Smooth muscle cell (in vitro differentiated cells): Measurements from ENCODE around the gene ABHD12. TPM values are rescaled to one million over a fixed set of nuclear protein-coding genes. Genes with fewer than 3 reads are reported as not detected.

ENCODE experiments used
- DNase-seq: peaks from one replicate; lab custom pipeline; 2025; ENCODE audit not compliant: unreplicated experiment; lab: John Stamatoyannopoulos, UW
- H2AFZ ChIP-seq: fragments of 200-600 bp; sonication (generic); 2 replicates; pipeline ENCODE4 v1.6.0; 2016; ENCODE audit warnings: antibody characterized with exemption, low read depth, mild to moderate bottlenecking
- H3F3A ChIP-seq: fragments of 200-600 bp; sonication (generic); 2 replicates; pipeline ENCODE4 v1.6.0; 2017; ENCODE audit warnings: antibody characterized with exemption, low read depth
- H3K27ac ChIP-seq: fragments of 200-600 bp; sonication (generic); 2 replicates; pipeline ENCODE4 v1.5.1; 2016; ENCODE audit warnings: low read depth, mild to moderate bottlenecking
- H3K27me3 ChIP-seq: fragments of 200-600 bp; sonication (generic); 2 replicates; pipeline ENCODE4 v1.6.1; 2016; ENCODE audit warnings: low read depth, mild to moderate bottlenecking
- H3K36me3 ChIP-seq: fragments of 200-600 bp; sonication (generic); 2 replicates; pipeline ENCODE4 v1.5.1; 2016; ENCODE audit warnings: low read depth
- H3K4me1 ChIP-seq: fragments of 200-600 bp; sonication (generic); 2 replicates; pipeline ENCODE4 v1.5.1; 2016; ENCODE audit warnings: low read depth
- H3K4me2 ChIP-seq: fragments of 200-600 bp; sonication (generic); 2 replicates; pipeline ENCODE4 v1.6.0; 2016; ENCODE audit warnings: mild to moderate bottlenecking
- H3K4me3 ChIP-seq: fragments of 200-600 bp; sonication (generic); 2 replicates; pipeline ENCODE4 v1.5.1; 2016; ENCODE audit warnings: mild to moderate bottlenecking
- H3K79me2 ChIP-seq: fragments of 200-600 bp; sonication (generic); 2 replicates; pipeline ENCODE4 v1.6.0; 2016; ENCODE audit warnings: low read depth, mild to moderate bottlenecking
- H3K9ac ChIP-seq: fragments of 200-600 bp; sonication (generic); 2 replicates; pipeline ENCODE4 v1.6.0; 2016; ENCODE audit warnings: low read depth
- H3K9me3 ChIP-seq: fragments of 200-600 bp; sonication (generic); replicated peaks from 2 replicates; pipeline ENCODE4 v1.5.1; 2016; ENCODE audit warnings: low read depth
- H4K20me1 ChIP-seq: fragments of 200-600 bp; sonication (generic); 2 replicates; pipeline ENCODE4 v1.6.0; 2016; ENCODE audit warnings: low read depth
- CTCF ChIP-seq: fragments of 200-600 bp; sonication (generic); IDR thresholded peaks from 2 replicates; pipeline ENCODE4 v1.5.1; 2017; ENCODE audit warnings: borderline replicate concordance, mild to moderate bottlenecking, antibody characterized with exemption; ENCODE audit not compliant: insufficient read depth, poor library complexity, severe bottlenecking
- whole genome bisulfite sequencing: methylation state at CpG from one replicate; pipeline ENCODE4 v1.1.7; 2016; ENCODE audit warnings: low lambda C conversion rate; 5-methylcytosine and 5-hydroxymethylcytosine counted together
- polyA plus RNA-seq: library from polyadenylated mRNA; unstranded; fragments of >200 nt; fragmentation: Nextera tagmentation; extraction: Ambion mirVana; gene quantifications from 2 replicates; pipeline ENCODE4 v1.2.1, GENCODE V29; 2016
- total RNA-seq: library from RNA; depleted of rRNA; stranded (reverse); fragments of >200 nt; gene quantifications from 2 replicates; pipeline ENCODE4 v1.2.3, GENCODE V29; 2014

Gene ABHD12
- total and polyA plus RNA-seq, 2 experiments from 2014 or later: 18.5 to 41.8 TPM

DNA sequence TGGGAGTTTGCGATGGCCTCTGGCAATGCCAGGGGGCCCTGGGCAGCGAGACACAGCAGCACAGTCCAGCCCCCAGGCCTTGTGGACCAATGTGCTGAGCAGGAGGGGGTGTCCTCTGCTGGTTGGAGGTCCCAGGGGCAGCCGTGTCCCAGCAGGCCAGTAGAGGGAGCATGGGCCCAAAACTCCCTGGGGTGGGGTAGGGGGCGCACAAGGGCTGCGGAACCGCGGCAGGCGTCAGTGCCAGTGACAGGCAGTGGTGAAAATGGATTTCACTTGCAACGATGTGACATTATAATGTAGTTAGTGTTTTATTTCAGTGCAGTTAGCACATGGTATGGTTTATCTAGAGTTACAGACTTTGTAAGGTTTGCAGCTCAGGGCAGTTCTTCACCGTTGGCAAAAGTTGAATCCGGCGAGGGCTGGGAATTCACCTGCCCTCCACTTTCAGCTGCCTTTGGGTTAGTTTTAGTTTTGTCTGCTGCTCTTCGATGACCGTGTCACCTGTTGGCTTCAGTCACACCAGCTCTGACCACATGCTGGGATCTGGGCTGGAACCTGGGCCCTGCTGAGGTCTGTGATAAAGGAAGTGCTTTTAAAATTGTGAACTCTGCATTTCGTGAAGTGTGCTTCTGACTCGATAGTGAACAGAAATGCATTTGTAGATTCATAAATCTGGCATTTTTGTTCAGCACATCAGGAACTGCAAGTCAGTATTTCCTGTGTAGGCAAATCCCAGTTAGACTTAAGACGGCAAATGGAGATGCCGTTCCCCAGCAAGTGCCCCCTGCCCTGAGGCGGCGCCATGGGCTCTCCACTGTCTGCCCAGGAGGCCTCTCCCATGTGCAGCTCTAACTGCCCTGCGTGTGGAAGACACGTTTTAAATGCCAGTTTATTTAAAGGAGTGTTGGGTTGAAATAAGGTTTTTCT lies 95.9 kb downstream of the ABHD12 start:
- Histone ChIP-seq H3K27ac (no peak overlapping the region), H3K27me3 (no peaks in the 10 kb centered on the region), H3F3A (no peaks in the 10 kb centered on the region), H3K4me1 (no peaks in the 10 kb centered on the region), H4K20me1 (no peaks in the 10 kb centered on the region), H3K9me3 (no peaks in the 10 kb centered on the region), H3K4me2 (no peak overlapping the region), H2AFZ (no peak overlapping the region), H3K79me2 (no peaks in the 10 kb centered on the region), H3K36me3 (no peaks in the 10 kb centered on the region), H3K4me3 (no peak overlapping the region), H3K9ac (no peak overlapping the region)
- WGBS: 70% methylated on average over 22 of the region's 22 CpGs
- TF ChIP-seq CTCF: peak; percentile 72
- DNase-seq: peak; percentile 10

DNA sequence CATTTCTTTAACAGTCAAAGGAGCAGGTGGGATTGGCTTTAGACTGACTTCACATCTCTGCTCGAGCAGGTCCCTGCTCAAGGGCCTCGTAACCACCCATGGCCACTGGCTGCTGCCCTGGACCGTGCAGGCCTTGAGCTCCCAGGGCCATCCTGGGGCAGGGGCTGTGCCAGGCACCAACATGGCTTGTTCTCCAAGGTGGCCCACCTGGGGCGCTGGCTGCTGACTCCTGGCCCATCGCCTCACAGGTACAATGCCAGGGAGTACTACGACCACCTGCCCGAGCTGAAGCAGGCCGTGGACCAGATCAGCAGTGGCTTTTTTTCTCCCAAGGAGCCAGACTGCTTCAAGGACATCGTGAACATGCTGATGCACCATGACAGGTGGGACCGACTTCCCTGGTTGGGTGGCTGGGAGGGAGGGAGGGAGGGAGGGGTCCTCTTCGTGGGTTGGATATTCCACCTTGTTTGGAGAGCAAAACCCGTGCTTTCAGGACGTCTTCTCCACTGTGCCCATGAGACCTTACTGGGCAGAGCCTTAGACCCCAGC lies 96.7 kb downstream of the ABHD12 start:
- H3K79me2 ChIP-seq: no peaks in the 10 kb centered on the region
- no peaks in the 10 kb centered on the region for H3K9me3 ChIP-seq
- H4K20me1 ChIP-seq: no peaks in the 10 kb centered on the region
- H3K9ac ChIP-seq: no peak overlapping the region
- H2AFZ ChIP-seq: no peak overlapping the region
- no peaks in the 10 kb centered on the region for H3K4me1 ChIP-seq
- no peak overlapping the region for H3K4me2 ChIP-seq
- H3F3A ChIP-seq: no peaks in the 10 kb centered on the region
- TF ChIP-seq CTCF: no peak
- H3K27me3 ChIP-seq: no peaks in the 10 kb centered on the region
- no peak overlapping the region for H3K4me3 ChIP-seq
- no peak overlapping the region for H3K27ac ChIP-seq
- WGBS: 94% methylated on average over 13 of the region's 13 CpGs
- H3K36me3 ChIP-seq: no peaks in the 10 kb centered on the region
- no peak for DNase-seq

- WGBS: 92% methylated on average over 10 of the region's 10 CpGs
- Histone ChIP-seq H3K9ac (no peak overlapping the region), H3K36me3 (no peaks in the 10 kb centered on the region), H3K4me2 (no peak overlapping the region), H2AFZ (no peak overlapping the region), H3K4me3 (no peak overlapping the region), H3K79me2 (no peaks in the 10 kb centered on the region), H3K27me3 (no peaks in the 10 kb centered on the region), H3K27ac (no peak overlapping the region), H3K4me1 (no peaks in the 10 kb centered on the region), H3K9me3 (no peaks in the 10 kb centered on the region), H4K20me1 (no peaks in the 10 kb centered on the region), H3F3A (no peaks in the 10 kb centered on the region)
- no peak for TF ChIP-seq CTCF
- DNase-seq: no peak
Measured at GRCh38 chr20:25293507-25293906, 97.1 kb downstream of the ABHD12 start.
